ENCODE data around the gene CHD2. TPM values are rescaled to one million over a fixed set of nuclear protein-coding genes. Genes with fewer than 3 reads are reported as not detected.
A peak's percentile ranks its signal among the peaks of the same experiment; 100 is the strongest.

The CHD2 gene
- total RNA-seq, 1 experiment from 2014 or later, result 81.8 TPM

DNA sequence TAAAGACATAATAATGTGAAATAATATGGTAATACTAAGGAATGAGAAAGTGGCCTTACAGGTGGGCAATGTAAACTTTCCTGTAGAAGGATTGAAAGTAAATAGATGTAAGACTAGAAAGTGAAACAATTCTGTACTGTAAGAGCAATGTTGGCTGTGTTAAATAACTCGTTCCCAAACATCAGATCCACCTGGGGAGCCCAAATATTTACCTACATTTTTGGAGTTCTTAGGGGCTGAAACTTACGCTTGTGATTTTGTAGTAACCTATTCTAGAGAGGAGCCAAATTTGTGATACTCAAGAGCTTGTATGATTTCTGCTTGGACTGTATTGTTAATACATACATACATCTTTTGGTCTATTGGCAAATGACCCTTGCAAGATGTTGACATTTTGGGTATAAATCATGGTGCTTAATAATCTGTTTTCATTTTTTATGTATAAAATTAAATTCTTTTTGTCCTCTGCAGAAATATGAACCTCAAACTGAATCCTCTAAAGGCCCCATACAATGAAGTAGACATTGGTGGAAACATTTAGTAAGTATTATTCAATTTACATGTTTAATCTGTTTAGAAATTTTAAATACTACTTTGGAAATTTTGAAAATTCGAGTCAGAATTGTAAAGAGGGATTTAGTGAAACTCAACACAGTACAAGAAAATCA, 8.5 kb upstream of the CHD2 start:
- H3K4me1 ChIP-seq (ENCODE audit: control insufficient read depth, insufficient read depth, low read length), result peaks cover 37% of the 10 kb centered on the region; the same call in 1 of the 2 replicates
- no peaks in the 10 kb centered on the region for H3K9me3 ChIP-seq (ENCODE audit: control insufficient read depth, insufficient read depth, low read depth, low read length)
- TF ChIP-seq, protein P1, sequence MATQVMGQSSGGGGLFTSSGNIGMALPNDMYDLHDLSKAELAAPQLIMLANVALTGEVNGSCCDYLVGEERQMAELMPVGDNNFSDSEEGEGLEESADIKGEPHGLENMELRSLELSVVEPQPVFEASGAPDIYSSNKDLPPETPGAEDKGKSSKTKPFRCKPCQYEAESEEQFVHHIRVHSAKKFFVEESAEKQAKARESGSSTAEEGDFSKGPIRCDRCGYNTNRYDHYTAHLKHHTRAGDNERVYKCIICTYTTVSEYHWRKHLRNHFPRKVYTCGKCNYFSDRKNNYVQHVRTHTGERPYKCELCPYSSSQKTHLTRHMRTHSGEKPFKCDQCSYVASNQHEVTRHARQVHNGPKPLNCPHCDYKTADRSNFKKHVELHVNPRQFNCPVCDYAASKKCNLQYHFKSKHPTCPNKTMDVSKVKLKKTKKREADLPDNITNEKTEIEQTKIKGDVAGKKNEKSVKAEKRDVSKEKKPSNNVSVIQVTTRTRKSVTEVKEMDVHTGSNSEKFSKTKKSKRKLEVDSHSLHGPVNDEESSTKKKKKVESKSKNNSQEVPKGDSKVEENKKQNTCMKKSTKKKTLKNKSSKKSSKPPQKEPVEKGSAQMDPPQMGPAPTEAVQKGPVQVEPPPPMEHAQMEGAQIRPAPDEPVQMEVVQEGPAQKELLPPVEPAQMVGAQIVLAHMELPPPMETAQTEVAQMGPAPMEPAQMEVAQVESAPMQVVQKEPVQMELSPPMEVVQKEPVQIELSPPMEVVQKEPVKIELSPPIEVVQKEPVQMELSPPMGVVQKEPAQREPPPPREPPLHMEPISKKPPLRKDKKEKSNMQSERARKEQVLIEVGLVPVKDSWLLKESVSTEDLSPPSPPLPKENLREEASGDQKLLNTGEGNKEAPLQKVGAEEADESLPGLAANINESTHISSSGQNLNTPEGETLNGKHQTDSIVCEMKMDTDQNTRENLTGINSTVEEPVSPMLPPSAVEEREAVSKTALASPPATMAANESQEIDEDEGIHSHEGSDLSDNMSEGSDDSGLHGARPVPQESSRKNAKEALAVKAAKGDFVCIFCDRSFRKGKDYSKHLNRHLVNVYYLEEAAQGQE (IDR thresholded peaks at IDR 0.05; ENCODE audit: insufficient read depth in 1 of 2, low read depth in 2 of 2, low read length in 1 of 2), result no peak
- TF ChIP-seq SIN3A (IDR thresholded peaks at IDR 0.05; ENCODE audit: borderline replicate concordance, insufficient read depth, low read depth, low read length) (no peak), CTCF (IDR thresholded peaks at IDR 0.05) (no peak), TCF7L2 (IDR thresholded peaks at IDR 0.05; ENCODE audit: low read depth, low read length) (no peak), POLR2AphosphoS5 (IDR thresholded peaks at IDR 0.05; ENCODE audit: low read depth, low read length) (no peak)
- DNase-seq (ENCODE audit: low read depth, low spot score) (no peak), ATAC-seq (no peak)
- intact Hi-C loops (cut with micrococcal nuclease; ENCODE audit: unreplicated experiment), result no loop called here
- H3K36me3 ChIP-seq (ENCODE audit: control insufficient read depth, insufficient read depth, low read length), result peaks cover 78% of the 10 kb centered on the region
- no TSS peak for BruUV-seq (replicated peaks)
- in situ Hi-C loops (cut with HindIII; ENCODE audit: low pct_unique_long_range_greater_than_20kb, low sequenced_read_pairs), result no loop called here
- CTCF ChIA-PET, result no interaction called here
- peak overlapping the region; percentile 39; the same call in 1 of the 2 replicates for H3K27ac ChIP-seq (ENCODE audit: low read length)
- no peaks in the 10 kb centered on the region for H3K27me3 ChIP-seq (ENCODE audit: control insufficient read depth, insufficient read depth, low read length)
- POLR2A ChIA-PET, result interaction anchor here (0.8 kb wide), 1 partner anchor 86 kb away, joined by 5 read pairs; no protein-coding TSS in a partner anchor
- no peak overlapping the region for H3K4me3 ChIP-seq (ENCODE audit: low read depth in 2 of 2, low read length in 2 of 2)

- Histone ChIP-seq H3K27ac (ENCODE audit: low read length) (no peak overlapping the region), H3K27me3 (ENCODE audit: control insufficient read depth, insufficient read depth, low read length) (no peaks in the 10 kb centered on the region), H3K4me1 (ENCODE audit: control insufficient read depth, insufficient read depth, low read length) (peaks cover 33% of the 10 kb centered on the region; the same call in 1 of the 2 replicates), H3K4me3 (ENCODE audit: low read depth in 2 of 2, low read length in 2 of 2) (no peak overlapping the region), H3K36me3 (ENCODE audit: control insufficient read depth, insufficient read depth, low read length) (peaks cover 78% of the 10 kb centered on the region), H3K9me3 (ENCODE audit: control insufficient read depth, insufficient read depth, low read depth, low read length) (no peaks in the 10 kb centered on the region)
- ATAC-seq, result no peak
- no peak for TF ChIP-seq CTCF (IDR thresholded peaks at IDR 0.05)
- TF ChIP-seq POLR2AphosphoS5 (IDR thresholded peaks at IDR 0.05; ENCODE audit: low read depth, low read length), result no peak
- TF ChIP-seq, protein P1 (IDR thresholded peaks at IDR 0.05; ENCODE audit: insufficient read depth in 1 of 2, low read depth in 2 of 2, low read length in 1 of 2), result no peak
- TF ChIP-seq TCF7L2 (IDR thresholded peaks at IDR 0.05; ENCODE audit: low read depth, low read length), result no peak
- no peak for TF ChIP-seq SIN3A (IDR thresholded peaks at IDR 0.05; ENCODE audit: borderline replicate concordance, insufficient read depth, low read depth, low read length)
- in situ Hi-C loops (cut with HindIII; ENCODE audit: low pct_unique_long_range_greater_than_20kb, low sequenced_read_pairs) (no loop called here), intact Hi-C loops (cut with micrococcal nuclease; ENCODE audit: unreplicated experiment) (no loop called here)
- ChIA-PET POLR2A (interaction anchor here (0.8 kb wide), 1 partner anchor 86 kb away, joined by 5 read pairs; no protein-coding TSS in a partner anchor), CTCF (no interaction called here)
- TSS peak; percentile 0 for BruUV-seq (replicated peaks)
- no peak for DNase-seq (ENCODE audit: low read depth, low spot score)
Measured at GRCh38 chr15:92892201-92892555, 7.9 kb upstream of the CHD2 start.
